ENCODE data around the gene SHROOM4. TPM values are rescaled to one million over a fixed set of nuclear protein-coding genes. Genes with fewer than 3 reads are reported as not detected.

Gene SHROOM4
- total RNA-seq, 1 donor from 2014 or later: 5.5 TPM

- DNase-seq (ENCODE audit: low spot score): no peak
- Mint-ChIP-seq H3K4me3 (ENCODE audit: unreplicated experiment) (no peak overlapping the region), H3K9me3 (ENCODE audit: low read depth) (no peaks in the 10 kb centered on the region), H3K4me1 (ENCODE audit: low read depth) (peaks cover 6% of the 10 kb centered on the region), H3K27ac (ENCODE audit: unreplicated experiment) (no peak overlapping the region), H3K27me3 (ENCODE audit: low read depth) (no peaks in the 10 kb centered on the region), H3K36me3 (ENCODE audit: low read depth) (no peaks in the 10 kb centered on the region)
- no peak for TF ChIP-seq CTCF (IDR thresholded peaks at IDR 0.05)
These were observed 43.3 kb downstream of the SHROOM4 start for GRCh38 chrX:50770702-50771101.

- Mint-ChIP-seq H3K4me1 (ENCODE audit: low read depth) (peaks cover 6% of the 10 kb centered on the region), H3K27ac (ENCODE audit: unreplicated experiment) (no peak overlapping the region), H3K27me3 (ENCODE audit: low read depth) (no peaks in the 10 kb centered on the region), H3K9me3 (ENCODE audit: low read depth) (no peaks in the 10 kb centered on the region), H3K4me3 (ENCODE audit: unreplicated experiment) (no peak overlapping the region), H3K36me3 (ENCODE audit: low read depth) (no peaks in the 10 kb centered on the region)
- TF ChIP-seq CTCF (IDR thresholded peaks at IDR 0.05): no peak
- no peak for DNase-seq (ENCODE audit: low spot score)
These were observed 44.5 kb downstream of the SHROOM4 start for GRCh38 chrX:50769389-50770063.

DNA sequence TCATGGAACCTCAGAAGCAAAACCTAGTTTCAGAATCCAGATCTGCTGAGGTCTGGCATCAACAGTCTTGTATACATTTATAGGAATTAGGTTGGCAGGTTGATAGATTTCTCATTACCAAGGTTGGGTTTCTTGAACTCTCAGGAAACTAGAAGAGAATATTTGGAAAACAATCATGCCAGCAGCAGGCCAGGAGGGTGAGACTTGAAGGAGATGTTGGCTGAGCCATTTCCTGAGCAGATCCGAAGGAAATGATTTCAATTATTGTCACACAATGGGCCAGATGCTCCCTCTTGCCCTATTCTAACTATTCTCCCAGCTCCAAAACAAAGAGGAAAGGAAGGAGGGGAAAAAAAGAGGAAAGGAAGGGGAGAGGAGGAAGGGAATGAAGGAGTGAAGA lies 45.2 kb downstream of the SHROOM4 start:
- Mint-ChIP-seq H3K27ac (ENCODE audit: unreplicated experiment) (no peak overlapping the region), H3K4me3 (ENCODE audit: unreplicated experiment) (no peak overlapping the region), H3K36me3 (ENCODE audit: low read depth) (no peaks in the 10 kb centered on the region), H3K4me1 (ENCODE audit: low read depth) (peaks cover 6% of the 10 kb centered on the region), H3K27me3 (ENCODE audit: low read depth) (no peaks in the 10 kb centered on the region), H3K9me3 (ENCODE audit: low read depth) (no peaks in the 10 kb centered on the region)
- TF ChIP-seq CTCF (IDR thresholded peaks at IDR 0.05): no peak
- no peak for DNase-seq (ENCODE audit: low spot score)

DNA sequence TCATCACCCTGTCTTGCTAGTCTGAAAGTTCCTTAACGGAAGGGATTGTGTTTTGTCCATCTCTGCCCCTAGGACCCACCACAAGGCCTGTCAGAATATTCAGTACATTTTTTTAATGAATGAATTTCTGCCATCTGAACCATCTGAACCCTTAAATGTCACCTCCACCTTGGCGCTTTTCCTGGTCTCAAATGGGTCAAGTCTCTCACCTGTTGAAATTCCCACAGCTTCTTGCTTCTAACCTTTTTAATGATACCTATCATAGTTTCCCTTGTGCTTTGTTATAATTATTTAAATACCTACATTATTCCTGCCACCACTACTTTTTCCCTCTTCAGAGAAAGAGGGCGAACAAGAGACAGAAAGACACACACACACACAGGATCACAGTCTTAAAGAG lies 48.0 kb downstream of the SHROOM4 start:
- DNase-seq (ENCODE audit: low spot score): no peak
- H3K4me3 Mint-ChIP-seq (ENCODE audit: unreplicated experiment): no peak overlapping the region
- H3K36me3 Mint-ChIP-seq (ENCODE audit: low read depth): no peaks in the 10 kb centered on the region
- no peaks in the 10 kb centered on the region for H3K9me3 Mint-ChIP-seq (ENCODE audit: low read depth)
- H3K27ac Mint-ChIP-seq (ENCODE audit: unreplicated experiment): no peak overlapping the region
- H3K4me1 Mint-ChIP-seq (ENCODE audit: low read depth): peaks cover 6% of the 10 kb centered on the region
- no peaks in the 10 kb centered on the region for H3K27me3 Mint-ChIP-seq (ENCODE audit: low read depth)
- no peak for TF ChIP-seq CTCF (IDR thresholded peaks at IDR 0.05)

GRCh38 chrX:50762578-50762977 lies 51.4 kb downstream of the SHROOM4 start:
- Mint-ChIP-seq H3K36me3 (ENCODE audit: low read depth) (no peaks in the 10 kb centered on the region), H3K27ac (ENCODE audit: unreplicated experiment) (no peak overlapping the region), H3K27me3 (ENCODE audit: low read depth) (no peaks in the 10 kb centered on the region), H3K4me1 (ENCODE audit: low read depth) (no peaks in the 10 kb centered on the region), H3K9me3 (ENCODE audit: low read depth) (no peaks in the 10 kb centered on the region), H3K4me3 (ENCODE audit: unreplicated experiment) (no peak overlapping the region)
- no peak for DNase-seq (ENCODE audit: low spot score)
- TF ChIP-seq CTCF (IDR thresholded peaks at IDR 0.05): no peak

Measured in chondrocyte (in vitro differentiated cells).